Right lung (tissue), 5 donors: ENCODE measurements around the gene RAB40B. TPM values are rescaled to one million over a fixed set of nuclear protein-coding genes. Genes with fewer than 3 reads are reported as not detected.

Experiments used
- DNase-seq, 2 donors: peaks; one replicate each; pipeline ENCODE4 v3.0.0-alpha.2; 2013
- polyA plus RNA-seq, 5 donors: library from polyadenylated mRNA; unstranded; fragments of 120-200 nt; gene quantifications; one replicate each; pipeline versions ENCODE4 v1.2.1 to v1.2.3, GENCODE V29; 2013; ENCODE audit warnings: inconsistent platforms in 1 of 5, low replicate concordance in 1 of 5; ENCODE audit not compliant: insufficient read length in 5 of 5, insufficient read depth in 1 of 5

RAB40B gene
- polyA plus RNA-seq, 5 donors: 15.4 to 31.9 (median 22.4) TPM

GRCh38 chr17:82696916-82697807, 1.3 kb downstream of the RAB40B start:
- DNase-seq: no peak

- no peak for DNase-seq
These were observed 2.2 kb downstream of the RAB40B start for GRCh38 chr17:82696259-82696658.

- no peak for DNase-seq
These were observed 3.9 kb downstream of the RAB40B start for GRCh38 chr17:82694647-82695046.

GRCh38 chr17:82693168-82693867, 5.2 kb downstream of the RAB40B start:
- no peak for DNase-seq

- DNase-seq: no peak
These were observed 6.2 kb downstream of the RAB40B start for GRCh38 chr17:82692268-82692667.

GRCh38 chr17:82691714-82692113, 6.8 kb downstream of the RAB40B start:
- no peak for DNase-seq

GRCh38 chr17:82690786-82691489, 7.6 kb downstream of the RAB40B start:
- no peak for DNase-seq

- no peak for DNase-seq
These were observed 9.4 kb downstream of the RAB40B start for GRCh38 chr17:82689077-82689476.

GRCh38 chr17:82687871-82688270, 10.6 kb downstream of the RAB40B start:
- DNase-seq: no peak

GRCh38 chr17:82687375-82687861, 11.1 kb downstream of the RAB40B start:
- no peak for DNase-seq

- DNase-seq: no peak
These were observed 11.9 kb downstream of the RAB40B start for GRCh38 chr17:82686366-82687324.

- DNase-seq: no peak
These were observed 13.2 kb downstream of the RAB40B start for GRCh38 chr17:82685291-82685690.

- DNase-seq: no peak
These were observed 14.2 kb downstream of the RAB40B start for GRCh38 chr17:82684228-82684841.

- DNase-seq: no peak
These were observed 15.0 kb downstream of the RAB40B start for GRCh38 chr17:82683534-82683933.

- DNase-seq: no peak
These were observed 17.0 kb downstream of the RAB40B start for GRCh38 chr17:82681547-82681946.

- DNase-seq: no peak
These were observed 18.7 kb downstream of the RAB40B start for GRCh38 chr17:82679586-82680465.

GRCh38 chr17:82678265-82678891, 20.1 kb downstream of the RAB40B start:
- DNase-seq: no peak

GRCh38 chr17:82677353-82677925, 21.1 kb downstream of the RAB40B start:
- no peak for DNase-seq
